Measurements from ENCODE around the gene PHACTR1. TPM values are rescaled to one million over a fixed set of nuclear protein-coding genes. Genes with fewer than 3 reads are reported as not detected.
"Not testable (repeated sequence)": the region's sequence is repeated elsewhere in the genome, so short reads cannot be mapped to it uniquely, and the experiment has no call there.

Gene PHACTR1
- total and polyA plus RNA-seq, 8 donors, result 0.46 to 17.4 (median 6.4) TPM; not detected in 1

GRCh38 chr6:12760226-12760625 is 43.7 kb downstream of the PHACTR1 start:
- DNase-seq, result no peak
- H3K36me3 ChIP-seq, result no peaks in the 10 kb centered on the region
- no peaks in the 10 kb centered on the region for H3K9me3 ChIP-seq
- H3K27ac ChIP-seq, result no peak overlapping the region
- intact Hi-C loops (cut with DNase I; ENCODE audit: low total_unique reads), result no loop called here
- 81 to 92% (median 88%) methylated on average over 3 of the region's 3 CpGs for WGBS, 5 donors
- H3K4me3 ChIP-seq, result no peak overlapping the region
- H3K27me3 ChIP-seq, result peaks cover 0 to 10% (median 0%) of the 10 kb centered on the region in 3 donors
- H3K4me1 ChIP-seq, result no peaks in the 10 kb centered on the region
- no peak for TF ChIP-seq CTCF (IDR thresholded peaks at IDR 0.05)
- no peak for TF ChIP-seq EP300 (IDR thresholded peaks at IDR 0.05)
- no peak for TF ChIP-seq POLR2A (IDR thresholded peaks at IDR 0.05)
- no peak for TF ChIP-seq POLR2AphosphoS5 (IDR thresholded peaks at IDR 0.05)

GRCh38 chr6:12760911-12761310 is 44.3 kb downstream of the PHACTR1 start:
- Histone ChIP-seq H3K27ac (no peak overlapping the region), H3K9me3 (no peaks in the 10 kb centered on the region), H3K4me1 (no peaks in the 10 kb centered on the region), H3K4me3 (no peak overlapping the region), H3K36me3 (no peaks in the 10 kb centered on the region), H3K27me3 (peaks cover 0 to 10% (median 0%) of the 10 kb centered on the region in 3 donors)
- intact Hi-C loops (cut with DNase I; ENCODE audit: low total_unique reads), result no loop called here
- WGBS, 5 donors, result 67 to 80% (median 72%) methylated on average over 3 of the region's 3 CpGs
- no peak for DNase-seq
- TF ChIP-seq POLR2A (IDR thresholded peaks at IDR 0.05) (no peak), CTCF (IDR thresholded peaks at IDR 0.05) (no peak), EP300 (IDR thresholded peaks at IDR 0.05) (no peak), POLR2AphosphoS5 (IDR thresholded peaks at IDR 0.05) (no peak)

- Histone ChIP-seq H3K27me3 (peaks cover 0 to 10% (median 0%) of the 10 kb centered on the region in 3 donors), H3K4me3 (no peak overlapping the region), H3K9me3 (no peaks in the 10 kb centered on the region), H3K36me3 (no peaks in the 10 kb centered on the region), H3K4me1 (no peaks in the 10 kb centered on the region), H3K27ac (no peak overlapping the region)
- DNase-seq, result no peak
- WGBS, 5 donors, result 64 to 82% (median 79%) methylated on average over 9 of the region's 9 CpGs
- no peak for TF ChIP-seq CTCF (IDR thresholded peaks at IDR 0.05)
- intact Hi-C loops (cut with DNase I; ENCODE audit: low total_unique reads), result no loop called here
Observed at GRCh38 chr6:12761376-12762115, 45.0 kb downstream of the PHACTR1 start.

- H3K27ac ChIP-seq; intact Hi-C loops (cut with DNase I; ENCODE audit: low total_unique reads); H3K4me1 ChIP-seq; H3K36me3 ChIP-seq; H3K9me3 ChIP-seq; H3K4me3 ChIP-seq; DNase-seq; H3K27me3 ChIP-seq: not testable (repeated sequence)
- 83 to 88% (median 87%) methylated on average over 12 of the region's 12 CpGs for WGBS, 5 donors
Observed at GRCh38 chr6:12762731-12763434, 46.3 kb downstream of the PHACTR1 start.

- TF ChIP-seq CTCF (IDR thresholded peaks at IDR 0.05) (no peak), EP300 (IDR thresholded peaks at IDR 0.05) (no peak), POLR2A (IDR thresholded peaks at IDR 0.05) (no peak), POLR2AphosphoS5 (IDR thresholded peaks at IDR 0.05) (no peak)
- H3K9me3 ChIP-seq, result no peaks in the 10 kb centered on the region
- intact Hi-C loops (cut with DNase I; ENCODE audit: low total_unique reads), result no loop called here
- no peak overlapping the region for H3K27ac ChIP-seq
- H3K4me3 ChIP-seq, result no peak overlapping the region
- no peaks in the 10 kb centered on the region for H3K36me3 ChIP-seq
- H3K4me1 ChIP-seq, result no peaks in the 10 kb centered on the region
- peaks cover 0 to 10% (median 0%) of the 10 kb centered on the region in 3 donors for H3K27me3 ChIP-seq
- no peak for DNase-seq
- WGBS, 5 donors, result 72 to 77% (median 75%) methylated on average over 3 of the region's 3 CpGs
Observed at GRCh38 chr6:12766365-12766764, 49.8 kb downstream of the PHACTR1 start.

All from stomach (tissue), 9 donors.